Spleen (tissue), 7 donors: ENCODE data around the gene TUBGCP2.

Source experiments
- CTCF ChIP-seq, 11 experiments: fragments of 200-600 bp in 7 of 11; fragments of 450-650 bp in 4 of 11; sonication (generic) in 4 of 11; IDR thresholded peaks in 8 of 11; conservative IDR thresholded peaks in 3 of 11; 1 replicate in 7 of 11; 2 replicates in 4 of 11; pipeline versions ENCODE4 v1.4.0 to v1.8.0; 2016 to 2021; ENCODE audit warnings: antibody characterized with exemption in 11 of 11, inconsistent platforms in 4 of 11, mild to moderate bottlenecking in 1 of 11
- POLR2A ChIP-seq, 3 donors: fragments of 450-650 bp; IDR thresholded peaks; one replicate each; pipeline ENCODE4 v1.5.1; 2017; ENCODE audit warnings: antibody characterized with exemption in 3 of 3, mild to moderate bottlenecking in 1 of 3
- POLR2AphosphoS5 ChIP-seq, 3 donors: sonication (generic); formaldehyde crosslinking; IDR thresholded peaks; one replicate each; pipeline ENCODE4 v1.5.1; 2017; ENCODE audit warnings: antibody characterized with exemption in 3 of 3
- donor health status: DM: no; HTN: no; CAD: no; lungs with moderate emphysema.
- donor health status: DM: no; HTN: no; CAD: no.
- donor health status: DM: no; HTN: no; CAD: no.

GRCh38 chr10:133229265-133230043 is 79.2 kb downstream of the TUBGCP2 start:
- TF ChIP-seq POLR2AphosphoS5 (IDR thresholded peaks at IDR 0.05) = no peak
- TF ChIP-seq CTCF (IDR thresholded peaks at IDR 0.05 in 8 of 11, conservative IDR thresholded peaks at IDR 0.05 in 3 of 11) = no peak
- TF ChIP-seq POLR2A (IDR thresholded peaks at IDR 0.05) = no peak
